ENCODE results near the gene DCDC2B.

Gene DCDC2B

DNA sequence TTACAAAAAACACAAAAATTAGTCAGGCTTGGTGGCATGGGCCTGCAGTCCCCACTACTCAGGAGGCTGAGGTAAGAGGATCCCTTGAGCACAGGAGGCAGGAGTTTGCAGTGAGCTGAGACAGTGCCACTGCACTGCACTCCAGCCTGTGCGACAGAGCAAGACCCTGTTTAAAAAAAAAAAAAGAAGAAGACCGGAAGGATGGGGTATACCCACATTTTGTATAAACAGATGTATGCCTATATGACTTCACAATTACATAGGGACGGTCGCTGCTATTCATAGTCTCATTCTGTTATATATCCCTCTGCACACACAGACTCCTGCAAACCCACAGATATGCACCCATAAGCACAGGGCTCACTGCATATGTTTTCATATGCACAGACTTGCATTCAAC, 54.9 kb downstream of the DCDC2B start:
- DNase-seq: no peak

Data from activated T-cell treated with anti-CD3 and anti-CD28 coated beads, Interleukin-2, amount 50 U/mL, for 48 hours (primary cell).